Naive thymus-derived CD8-positive, alpha-beta T cell (primary cell): ENCODE measurements around the gene SPATC1L. TPM values are rescaled to one million over a fixed set of nuclear protein-coding genes. Genes with fewer than 3 reads are reported as not detected.
"Not testable (repeated sequence)": the region's sequence is repeated elsewhere in the genome, so short reads cannot be mapped to it uniquely, and the experiment has no call there.

Source experiments
- ATAC-seq, 2 donors: fragments of 150-1000 bp; cut with Tn5 transposase in 1 of 2; sonication (Bioruptor Pico), chemical (Tn5 transposase) in 1 of 2; 1 replicate in 1 of 2; 2 replicates in 1 of 2; pipeline ENCODE4 v1.10.0; 2021; ENCODE audit warnings: mild to moderate bottlenecking in 2 of 2, moderate library complexity in 2 of 2
- POLR2A ChIA-PET: fragments of 350-600 bp; sonication (Branson Sonifier 250); formaldehyde crosslinking; loops from one replicate; lab custom pipeline; 2021; ENCODE audit warnings: antibody characterized with exemption; lab: Charles Lee
- DNase-seq, 10 donors: peaks; one replicate each; pipeline versions ENCODE4 v3.0.0 to v3.0.0-alpha.2; 2020 to 2022
- H3K27ac Mint-ChIP-seq, 10 donors: one replicate each; pipeline ENCODE4 v1.8.0; 2020 to 2022; ENCODE audit warnings: mild to moderate bottlenecking in 10 of 10, mixed read lengths in 10 of 10, moderate library complexity in 4 of 10, inconsistent platforms in 1 of 10
- H3K27me3 Mint-ChIP-seq, 5 donors: one replicate each; pipeline ENCODE4 v1.8.0; 2021 to 2022; ENCODE audit warnings: mixed read lengths in 5 of 5
- H3K36me3 Mint-ChIP-seq, 3 donors: one replicate each; pipeline ENCODE4 v1.8.0; 2020 to 2022; ENCODE audit warnings: mixed read lengths in 3 of 3, mild to moderate bottlenecking in 2 of 3, inconsistent platforms in 1 of 3
- H3K4me1 Mint-ChIP-seq, 4 donors: one replicate each; pipeline ENCODE4 v1.8.0; 2021 to 2022; ENCODE audit warnings: mixed read lengths in 4 of 4
- H3K4me3 Mint-ChIP-seq, 10 donors: one replicate each; pipeline ENCODE4 v1.8.0; 2020 to 2022; ENCODE audit warnings: mild to moderate bottlenecking in 10 of 10, mixed read lengths in 10 of 10, moderate library complexity in 6 of 10, inconsistent platforms in 1 of 10
- H3K9me3 Mint-ChIP-seq, 9 donors: one replicate each; pipeline ENCODE4 v1.8.0; 2020 to 2022; ENCODE audit warnings: mixed read lengths in 9 of 9, mild to moderate bottlenecking in 3 of 9, inconsistent platforms in 1 of 9, moderate library complexity in 1 of 9
- polyA plus RNA-seq, 3 donors: library from polyadenylated mRNA; unstranded; fragments of 300-500 nt; fragmentation: Illumina TruSeq; gene quantifications; one replicate each; pipeline ENCODE4 v1.2.3, GENCODE V29; 2021
- total RNA-seq, 8 experiments: library from RNA in 2 of 8; stranded (reverse) in 2 of 8; gene quantifications; one replicate each; pipeline ENCODE4 v1.2.3 and lab custom pipeline; 2021 to 2026

The SPATC1L gene
- total and polyA plus RNA-seq, 5 experiments from 2014 or later = 11.2 to 20.5 (median 13.0) TPM

DNA sequence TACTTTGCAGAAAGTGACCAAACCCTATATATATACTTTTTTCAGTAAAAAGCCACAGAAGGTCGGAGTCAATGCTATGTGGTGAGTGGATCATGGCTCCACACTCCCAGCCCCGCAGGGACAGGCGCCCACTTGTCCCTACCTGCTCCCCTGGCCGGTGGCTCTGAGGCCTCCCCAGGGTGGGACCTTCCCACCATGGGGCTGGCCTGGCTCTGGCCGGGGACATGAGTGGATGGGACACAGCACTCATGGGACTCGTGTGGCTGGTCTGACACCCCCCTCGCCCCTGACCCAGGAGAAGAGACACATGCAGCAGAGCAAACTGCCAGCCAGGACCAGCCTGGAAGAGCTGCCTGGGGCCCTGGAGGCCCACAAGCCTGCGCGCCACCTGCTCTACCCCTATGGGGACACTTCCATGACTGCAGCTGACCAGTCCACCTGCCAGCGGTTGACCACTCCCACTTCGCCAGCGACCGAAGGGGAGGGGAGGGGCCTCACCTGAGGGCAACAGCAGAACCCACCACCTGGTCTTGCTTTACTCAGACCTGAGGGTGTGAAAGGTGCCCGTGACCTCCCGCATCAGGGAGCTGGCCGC is 2.2 kb downstream of the SPATC1L start:
- Mint-ChIP-seq H3K4me3 (peak overlapping the region in 3 of 10 donors; percentile 18 to 43 (median 20)), H3K4me1 (peaks cover 2 to 14% (median 7%) of the 10 kb centered on the region in 4 donors), H3K9me3 (peaks cover 0 to 3% (median 0%) of the 10 kb centered on the region in 9 donors), H3K36me3 (peaks cover 0 to 3% (median 0%) of the 10 kb centered on the region in 3 donors), H3K27me3 (no peaks in the 10 kb centered on the region), H3K27ac (no peak overlapping the region)
- ATAC-seq (no peak), DNase-seq (no peak)
- POLR2A ChIA-PET = no interaction called here

DNA sequence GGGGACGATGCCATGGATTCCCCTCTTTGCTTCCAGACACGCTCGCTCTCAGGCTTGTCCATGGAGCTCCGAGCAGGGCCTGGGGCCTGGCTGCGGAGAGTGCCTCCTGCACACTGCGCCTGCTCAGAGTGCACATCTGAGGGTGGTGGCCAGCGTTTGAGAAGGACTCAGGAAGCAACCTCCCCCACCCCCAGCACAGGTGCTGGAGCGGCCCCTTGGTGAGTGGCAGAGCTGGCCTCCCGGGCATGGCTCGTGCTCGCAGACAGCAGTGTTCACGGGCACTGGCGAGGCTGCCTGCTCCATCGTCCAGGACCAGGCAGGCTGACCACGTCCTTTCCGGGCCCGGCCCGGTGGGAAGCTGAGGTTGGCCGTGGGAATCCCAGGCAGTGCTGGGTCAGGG is 2.8 kb downstream of the SPATC1L start:
- Mint-ChIP-seq H3K9me3 (peaks cover 0 to 6% (median under 1%) of the 10 kb centered on the region in 9 donors), H3K27me3 (no peaks in the 10 kb centered on the region), H3K4me3 (peak overlapping the region in 2 of 10 donors; percentile 3 to 18), H3K27ac (no peak overlapping the region), H3K4me1 (peaks cover 2 to 14% (median 7%) of the 10 kb centered on the region in 4 donors), H3K36me3 (peaks cover 0 to 3% (median 0%) of the 10 kb centered on the region in 3 donors)
- DNase-seq = no peak
- POLR2A ChIA-PET = no interaction called here
- ATAC-seq = no peak

DNA sequence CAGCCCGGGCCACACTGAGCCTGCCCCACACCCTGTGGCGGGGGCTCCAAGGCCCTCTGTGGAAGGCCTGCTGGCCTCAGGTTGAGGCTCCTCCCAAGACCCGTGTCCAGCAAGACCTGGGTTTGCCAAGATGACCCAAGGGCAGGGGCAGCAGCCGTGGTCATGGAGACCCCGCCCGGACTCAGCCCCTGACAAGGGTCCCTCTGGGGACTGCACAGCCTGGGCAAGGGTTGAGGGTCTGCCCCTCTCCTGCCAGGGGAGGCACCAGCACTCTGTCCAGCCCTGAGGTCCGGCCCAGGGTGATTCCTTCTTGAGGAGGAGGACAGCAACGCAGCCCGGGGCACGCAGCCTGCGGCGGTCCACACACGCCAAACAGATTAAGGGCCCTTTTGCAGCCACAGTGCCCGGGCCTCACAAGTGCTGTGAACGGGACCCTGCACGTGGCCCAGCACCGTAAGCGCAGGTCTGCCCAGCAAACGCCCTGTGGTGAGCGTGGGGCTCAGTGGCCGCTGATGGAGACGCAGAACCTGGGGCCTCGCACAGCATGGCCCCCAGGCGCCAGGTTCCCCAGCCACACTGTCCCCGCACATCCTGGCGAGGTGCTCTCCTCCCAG is 3.4 kb downstream of the SPATC1L start:
- H3K27me3 Mint-ChIP-seq = no peaks in the 10 kb centered on the region
- H3K4me3 Mint-ChIP-seq = no peak overlapping the region
- POLR2A ChIA-PET = no interaction called here
- peaks cover 0 to 12% (median 5%) of the 10 kb centered on the region in 9 donors for H3K9me3 Mint-ChIP-seq
- H3K4me1 Mint-ChIP-seq = peaks cover 2 to 14% (median 7%) of the 10 kb centered on the region in 4 donors
- H3K27ac Mint-ChIP-seq = no peak overlapping the region
- DNase-seq (no peak), ATAC-seq (no peak)
- H3K36me3 Mint-ChIP-seq = peaks cover 0 to 3% (median 0%) of the 10 kb centered on the region in 3 donors

DNA sequence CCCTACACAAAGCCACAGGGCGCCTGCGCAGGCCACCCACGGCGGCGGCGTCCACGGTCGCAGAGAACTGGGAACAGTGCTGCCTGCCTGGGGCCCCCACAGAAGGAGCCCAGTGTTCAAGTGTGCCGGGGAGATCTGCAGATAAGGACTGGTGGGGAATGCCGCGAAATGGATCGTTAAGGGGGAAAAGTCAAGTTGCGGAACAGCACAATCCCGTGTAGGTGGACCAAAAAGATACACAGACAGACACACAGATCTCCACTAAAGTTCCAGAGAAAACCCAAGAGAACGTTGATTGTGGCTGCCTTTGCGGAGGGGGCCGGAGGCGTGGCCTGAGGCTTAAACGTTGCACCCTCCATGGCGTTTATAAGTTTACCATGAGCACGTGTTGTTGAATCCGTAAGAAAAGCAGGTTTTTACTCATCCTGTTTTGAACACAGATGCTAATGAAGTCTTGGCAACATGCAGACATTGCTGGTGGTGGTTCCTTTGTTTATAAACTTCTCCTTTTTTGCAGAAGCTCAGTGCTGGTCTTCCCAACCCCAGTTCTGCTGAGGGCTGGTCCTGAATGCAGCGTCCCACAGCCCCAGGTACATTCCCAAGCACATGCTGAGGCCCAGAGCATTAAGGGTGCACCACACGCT is 4.1 kb downstream of the SPATC1L start:
- no peak for DNase-seq
- no peaks in the 10 kb centered on the region for H3K27me3 Mint-ChIP-seq
- no peak for ATAC-seq

DNA sequence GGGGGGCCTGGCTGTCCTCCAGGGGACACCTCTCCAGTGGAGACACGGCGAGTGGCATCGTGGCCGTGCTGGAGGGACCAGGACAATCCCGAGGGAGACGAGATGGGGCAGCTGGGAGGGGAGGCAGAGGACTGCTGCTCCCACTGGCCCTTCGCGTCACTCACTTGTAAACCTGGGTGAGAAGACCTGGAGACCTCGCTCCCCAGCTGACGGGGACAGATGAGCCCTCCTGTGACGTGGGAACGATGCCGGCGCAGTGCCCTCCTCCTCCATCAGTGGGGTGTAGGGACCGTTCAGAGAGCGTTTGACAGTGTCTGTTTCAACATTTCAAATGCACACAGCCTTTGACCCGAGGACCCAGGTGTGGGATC is 4.6 kb downstream of the SPATC1L start:
- Mint-ChIP-seq H3K27ac (no peak overlapping the region), H3K9me3 (peaks cover 0 to 24% (median 16%) of the 10 kb centered on the region in 9 donors), H3K4me1 (peaks cover 0 to 7% (median 2%) of the 10 kb centered on the region in 4 donors), H3K36me3 (peaks cover 3 to 9% (median 6%) of the 10 kb centered on the region in 3 donors), H3K27me3 (peaks cover 0 to 4% (median 0%) of the 10 kb centered on the region in 5 donors), H3K4me3 (peak overlapping the region in 1 of 10 donors; percentile 45)
- DNase-seq = no peak
- POLR2A ChIA-PET = no interaction called here
- no peak for ATAC-seq

More for the DNA sequence above, 4.1 kb downstream of the SPATC1L start:
- H3K27ac Mint-ChIP-seq = peak overlapping the region in 1 of 10 donors; percentile 13
- H3K36me3 Mint-ChIP-seq = peaks cover 1 to 4% (median 3%) of the 10 kb centered on the region in 3 donors
- H3K4me3 Mint-ChIP-seq = peak overlapping the region in 2 of 10 donors; percentile 45
- peaks cover 0 to 18% (median 11%) of the 10 kb centered on the region in 9 donors for H3K9me3 Mint-ChIP-seq
- POLR2A ChIA-PET = no interaction called here
- peaks cover 2 to 10% (median 5%) of the 10 kb centered on the region in 4 donors for H3K4me1 Mint-ChIP-seq

DNA sequence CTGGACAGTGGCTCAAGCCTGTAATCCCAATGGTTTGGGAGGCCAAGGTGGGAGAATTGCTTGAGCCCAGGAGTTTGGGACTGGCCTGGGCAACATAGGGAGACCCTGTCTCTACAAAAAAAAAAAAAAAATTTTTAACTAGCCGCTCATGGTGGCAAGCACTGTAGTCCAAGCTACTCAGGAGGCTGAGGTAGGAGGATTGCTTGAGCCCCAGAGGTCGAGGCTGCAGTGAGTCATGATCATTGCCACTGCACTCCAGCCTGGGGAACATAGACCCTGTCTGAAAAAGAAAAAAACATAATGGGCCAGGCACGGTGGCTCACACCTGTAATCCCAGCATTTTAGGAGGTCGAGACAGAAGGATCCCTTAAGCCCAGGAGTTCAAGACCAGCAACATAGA is 5.3 kb downstream of the SPATC1L start:
- peaks cover 0 to 6% (median 0%) of the 10 kb centered on the region in 5 donors for H3K27me3 Mint-ChIP-seq
- no peak overlapping the region for H3K27ac Mint-ChIP-seq
- POLR2A ChIA-PET = no interaction called here
- DNase-seq = no peak
- peaks cover 6 to 14% (median 7%) of the 10 kb centered on the region in 3 donors for H3K36me3 Mint-ChIP-seq
- no peak overlapping the region for H3K4me3 Mint-ChIP-seq
- ATAC-seq = no peak
- peaks cover 0 to 5% (median under 1%) of the 10 kb centered on the region in 4 donors for H3K4me1 Mint-ChIP-seq
- peaks cover 0 to 31% (median 20%) of the 10 kb centered on the region in 9 donors for H3K9me3 Mint-ChIP-seq

DNA sequence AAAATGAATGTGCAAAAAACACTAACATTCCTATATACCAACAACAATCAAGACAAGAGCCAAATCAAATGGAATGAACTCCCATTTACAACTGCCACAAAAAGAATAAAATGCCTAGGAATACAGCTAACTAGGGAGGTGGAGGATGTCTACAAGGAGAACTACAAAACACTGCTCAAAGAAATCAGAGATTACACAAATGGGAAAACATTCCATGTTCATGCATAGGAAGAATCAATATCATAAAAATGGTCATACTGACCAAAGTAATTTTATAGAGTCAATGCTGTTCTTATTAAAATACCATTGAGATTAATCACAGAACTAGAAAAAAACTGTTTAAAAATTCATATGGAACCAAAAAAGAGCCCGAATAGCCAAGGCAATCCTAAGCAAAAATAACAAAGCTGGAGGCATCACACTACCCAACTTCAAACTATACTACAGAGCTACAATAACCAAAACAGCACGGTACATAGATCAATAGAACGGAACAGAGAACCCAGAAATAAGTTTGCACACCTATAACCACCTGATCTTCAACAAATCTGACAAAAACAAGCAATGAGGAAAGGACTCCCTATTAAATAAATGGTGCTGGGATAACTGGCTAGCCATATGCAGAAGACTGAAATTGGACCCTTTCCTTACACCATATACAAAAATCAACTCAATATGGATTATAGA is 7.7 kb downstream of the SPATC1L start:
- DNase-seq, H3K4me1 Mint-ChIP-seq, H3K27me3 Mint-ChIP-seq, ATAC-seq, H3K27ac Mint-ChIP-seq, H3K4me3 Mint-ChIP-seq, POLR2A ChIA-PET: not testable (repeated sequence)
- peaks cover 0 to 37% (median 29%) of the 10 kb centered on the region in 9 donors for H3K9me3 Mint-ChIP-seq
- peaks cover 8 to 14% (median 12%) of the 10 kb centered on the region in 3 donors for H3K36me3 Mint-ChIP-seq

DNA sequence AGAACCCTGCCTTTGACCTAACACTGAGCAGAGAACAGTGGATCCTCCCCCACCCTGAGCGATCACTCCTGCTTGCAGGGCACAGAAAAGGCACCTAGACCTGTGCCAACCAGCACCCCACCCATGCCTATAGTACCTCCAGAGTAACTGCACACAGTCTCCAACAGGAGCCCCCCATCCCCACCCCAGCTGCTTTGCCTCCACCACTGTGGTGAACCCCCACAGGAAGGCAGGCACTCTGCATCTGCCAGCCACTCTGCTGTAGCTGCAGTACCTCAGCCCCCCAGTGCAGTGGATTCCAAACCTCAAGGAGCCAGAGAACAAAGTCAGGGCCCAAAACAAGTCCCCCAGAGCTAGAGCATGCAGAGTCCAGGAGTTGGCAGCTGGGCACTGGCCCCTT is 10.7 kb downstream of the SPATC1L start:
- Mint-ChIP-seq H3K4me1 (peaks cover 5 to 13% (median 7%) of the 10 kb centered on the region in 4 donors), H3K4me3 (no peak overlapping the region), H3K27ac (peak overlapping the region in 4 of 10 donors; percentile 21 to 79 (median 54)), H3K9me3 (peaks cover 0 to 37% (median 29%) of the 10 kb centered on the region in 9 donors), H3K36me3 (peaks cover 5 to 14% (median 12%) of the 10 kb centered on the region in 3 donors), H3K27me3 (peaks cover 0 to 6% (median 0%) of the 10 kb centered on the region in 5 donors)
- POLR2A ChIA-PET = no interaction called here
- no peak for DNase-seq
- ATAC-seq = no peak

DNA sequence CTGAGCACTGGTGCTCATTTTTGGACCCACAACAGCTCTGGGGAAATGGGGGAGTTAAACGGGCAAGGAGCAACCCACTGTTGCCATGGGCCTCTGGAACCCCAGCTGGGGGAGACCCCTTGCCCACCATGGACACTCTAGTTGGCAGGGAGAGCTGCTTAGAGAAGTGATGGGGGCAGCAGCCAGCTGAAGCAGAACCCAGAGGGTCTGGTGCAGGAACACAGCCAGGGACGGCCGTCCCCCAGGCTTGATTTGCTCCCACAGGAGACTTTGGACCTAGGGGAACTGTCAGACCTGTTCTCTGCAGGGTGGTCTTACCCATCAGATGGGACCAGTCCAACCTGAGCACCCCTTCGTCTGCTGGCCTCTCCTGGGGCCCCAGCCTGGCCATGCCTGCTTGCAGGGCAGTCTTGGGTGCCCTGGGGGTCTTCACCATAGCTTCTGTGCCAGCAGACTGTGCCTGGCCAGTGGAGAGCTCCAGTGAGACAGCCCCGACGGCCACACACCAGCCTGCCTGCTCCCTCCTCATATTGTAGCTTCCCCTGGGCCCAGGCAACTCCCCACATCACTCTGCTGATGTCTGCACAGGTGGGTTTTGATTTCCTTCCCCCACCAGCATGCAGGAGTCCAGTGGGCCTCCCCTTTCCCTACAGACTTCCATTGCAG is 11.3 kb downstream of the SPATC1L start:
- POLR2A ChIA-PET = interaction anchor here (0.8 kb wide), 1 partner anchor 12 kb away, joined by 3 read pairs; no protein-coding TSS in a partner anchor
- Mint-ChIP-seq H3K27ac (peak overlapping the region in 6 of 10 donors; percentile 21 to 79 (median 46)), H3K27me3 (peaks cover 0 to 6% (median 0%) of the 10 kb centered on the region in 5 donors), H3K36me3 (peaks cover 5 to 14% (median 12%) of the 10 kb centered on the region in 3 donors), H3K4me3 (no peak overlapping the region), H3K4me1 (peaks cover 5 to 13% (median 7%) of the 10 kb centered on the region in 4 donors), H3K9me3 (peaks cover 0 to 37% (median 29%) of the 10 kb centered on the region in 9 donors)
- no peak for ATAC-seq
- no peak for DNase-seq

DNA sequence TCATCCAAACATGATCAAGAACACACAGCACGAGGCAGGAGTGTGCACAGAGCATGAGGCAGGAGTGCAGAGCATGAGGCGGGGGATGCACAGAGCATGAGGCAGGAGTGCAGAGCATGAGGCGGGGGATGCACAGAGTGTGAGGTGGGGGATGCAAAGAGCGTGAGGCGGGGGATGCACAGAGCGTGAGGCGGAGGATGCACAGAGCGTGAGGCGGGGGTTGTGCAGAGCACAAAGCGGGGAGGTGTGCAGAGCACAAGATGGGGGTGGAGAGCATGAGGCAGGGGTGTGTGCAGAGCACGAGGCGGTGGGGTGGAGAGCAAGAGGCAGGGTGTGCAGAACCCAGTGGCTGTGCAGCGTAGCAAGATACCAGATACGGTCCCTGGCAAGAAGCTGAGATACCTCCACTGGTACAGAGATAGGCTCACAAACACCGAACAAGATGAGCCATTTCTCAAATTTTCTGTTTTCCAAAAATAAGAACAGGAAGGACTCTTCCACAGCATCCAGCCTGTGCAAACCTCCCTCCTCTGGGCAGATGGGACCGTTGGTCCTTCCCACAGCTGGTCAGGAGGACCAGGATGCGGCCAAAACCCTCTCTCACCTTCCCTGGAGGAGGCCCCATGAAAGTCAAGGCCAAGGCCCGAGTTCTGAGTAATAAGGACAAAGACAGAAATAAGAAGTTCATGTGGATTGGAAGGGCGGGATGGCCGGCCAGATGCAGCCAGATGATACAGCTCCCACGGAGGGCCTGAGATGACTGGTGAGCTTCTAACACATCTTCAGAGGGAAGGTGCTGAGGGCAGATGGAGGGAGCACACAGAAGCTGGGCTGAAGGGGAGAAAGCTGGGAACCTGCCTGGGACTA is 12.0 kb downstream of the SPATC1L start:
- ATAC-seq = no peak
- H3K4me1 Mint-ChIP-seq = peaks cover 5 to 13% (median 7%) of the 10 kb centered on the region in 4 donors
- POLR2A ChIA-PET = interaction anchor here (0.8 kb wide), 1 partner anchor 13 kb away, joined by 3 read pairs; no protein-coding TSS in a partner anchor
- H3K27me3 Mint-ChIP-seq = peaks cover 0 to 6% (median 0%) of the 10 kb centered on the region in 5 donors
- H3K27ac Mint-ChIP-seq = peak overlapping the region in 5 of 10 donors; percentile 18 to 59 (median 48)
- DNase-seq = no peak
- no peak overlapping the region for H3K4me3 Mint-ChIP-seq
- peaks cover 8 to 14% (median 12%) of the 10 kb centered on the region in 3 donors for H3K36me3 Mint-ChIP-seq
- H3K9me3 Mint-ChIP-seq = peaks cover 0 to 37% (median 29%) of the 10 kb centered on the region in 9 donors

DNA sequence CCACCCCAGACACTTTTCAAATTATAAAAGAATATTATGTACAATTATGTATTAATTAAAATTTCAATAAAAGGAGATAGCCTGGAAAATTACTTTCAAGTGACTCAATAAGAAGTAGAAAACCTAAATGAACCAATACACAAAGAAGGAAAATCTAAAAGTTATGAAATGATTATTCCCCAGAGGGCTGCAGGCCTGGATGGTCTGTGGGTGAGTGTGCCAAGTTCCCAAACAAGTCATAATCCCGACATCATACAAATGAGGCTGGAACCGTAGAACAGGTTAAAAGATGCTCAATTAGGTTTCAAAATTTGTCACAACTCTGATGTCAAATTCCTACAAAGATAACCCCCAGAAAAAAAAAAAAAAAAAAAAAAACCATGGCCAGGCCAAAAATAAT is 12.7 kb downstream of the SPATC1L start:
- POLR2A ChIA-PET = no interaction called here
- ATAC-seq (no peak), DNase-seq (no peak)
- Mint-ChIP-seq H3K4me1 (peaks cover 5 to 13% (median 7%) of the 10 kb centered on the region in 4 donors), H3K9me3 (peaks cover 0 to 33% (median 29%) of the 10 kb centered on the region in 9 donors), H3K36me3 (peaks cover 8 to 14% (median 12%) of the 10 kb centered on the region in 3 donors), H3K27ac (peak overlapping the region in 8 of 10 donors; percentile 32 to 83 (median 72)), H3K27me3 (peaks cover 0 to 6% (median 0%) of the 10 kb centered on the region in 5 donors), H3K4me3 (no peak overlapping the region)
